Smooth muscle cell (in vitro differentiated cells): ENCODE results near the gene OSCP1. TPM values are rescaled to one million over a fixed set of nuclear protein-coding genes. Genes with fewer than 3 reads are reported as not detected.

Experiments
- DNase-seq: peaks from one replicate; lab custom pipeline; 2025; ENCODE audit not compliant: unreplicated experiment; lab: John Stamatoyannopoulos, UW
- H2AFZ ChIP-seq: fragments of 200-600 bp; sonication (generic); 2 replicates; pipeline ENCODE4 v1.6.0; 2016; ENCODE audit warnings: antibody characterized with exemption, low read depth, mild to moderate bottlenecking
- H3F3A ChIP-seq: fragments of 200-600 bp; sonication (generic); 2 replicates; pipeline ENCODE4 v1.6.0; 2017; ENCODE audit warnings: antibody characterized with exemption, low read depth
- H3K27ac ChIP-seq: fragments of 200-600 bp; sonication (generic); 2 replicates; pipeline ENCODE4 v1.5.1; 2016; ENCODE audit warnings: low read depth, mild to moderate bottlenecking
- H3K27me3 ChIP-seq: fragments of 200-600 bp; sonication (generic); 2 replicates; pipeline ENCODE4 v1.6.1; 2016; ENCODE audit warnings: low read depth, mild to moderate bottlenecking
- H3K36me3 ChIP-seq: fragments of 200-600 bp; sonication (generic); 2 replicates; pipeline ENCODE4 v1.5.1; 2016; ENCODE audit warnings: low read depth
- H3K4me1 ChIP-seq: fragments of 200-600 bp; sonication (generic); 2 replicates; pipeline ENCODE4 v1.5.1; 2016; ENCODE audit warnings: low read depth
- H3K4me2 ChIP-seq: fragments of 200-600 bp; sonication (generic); 2 replicates; pipeline ENCODE4 v1.6.0; 2016; ENCODE audit warnings: mild to moderate bottlenecking
- H3K4me3 ChIP-seq: fragments of 200-600 bp; sonication (generic); 2 replicates; pipeline ENCODE4 v1.5.1; 2016; ENCODE audit warnings: mild to moderate bottlenecking
- H3K79me2 ChIP-seq: fragments of 200-600 bp; sonication (generic); 2 replicates; pipeline ENCODE4 v1.6.0; 2016; ENCODE audit warnings: low read depth, mild to moderate bottlenecking
- H3K9ac ChIP-seq: fragments of 200-600 bp; sonication (generic); 2 replicates; pipeline ENCODE4 v1.6.0; 2016; ENCODE audit warnings: low read depth
- H3K9me3 ChIP-seq: fragments of 200-600 bp; sonication (generic); replicated peaks from 2 replicates; pipeline ENCODE4 v1.5.1; 2016; ENCODE audit warnings: low read depth
- H4K20me1 ChIP-seq: fragments of 200-600 bp; sonication (generic); 2 replicates; pipeline ENCODE4 v1.6.0; 2016; ENCODE audit warnings: low read depth
- CTCF ChIP-seq: fragments of 200-600 bp; sonication (generic); IDR thresholded peaks from 2 replicates; pipeline ENCODE4 v1.5.1; 2017; ENCODE audit warnings: borderline replicate concordance, mild to moderate bottlenecking, antibody characterized with exemption; ENCODE audit not compliant: insufficient read depth, poor library complexity, severe bottlenecking
- WGBS: methylation state at CpG from one replicate; pipeline ENCODE4 v1.1.7; 2016; ENCODE audit warnings: low lambda C conversion rate; 5-methylcytosine and 5-hydroxymethylcytosine counted together
- polyA plus RNA-seq: library from polyadenylated mRNA; unstranded; fragments of >200 nt; fragmentation: Nextera tagmentation; extraction: Ambion mirVana; gene quantifications from 2 replicates; pipeline ENCODE4 v1.2.1, GENCODE V29; 2016
- total RNA-seq: library from RNA; depleted of rRNA; stranded (reverse); fragments of >200 nt; gene quantifications from 2 replicates; pipeline ENCODE4 v1.2.3, GENCODE V29; 2014

Gene OSCP1
- total and polyA plus RNA-seq, 2 experiments from 2014 or later, result 10.7 to 13.5 TPM

- Histone ChIP-seq H3K27me3 (no peaks in the 10 kb centered on the region), H3K36me3 (no peaks in the 10 kb centered on the region), H2AFZ (no peak overlapping the region), H3K79me2 (no peaks in the 10 kb centered on the region), H3K9ac (no peak overlapping the region), H3K4me2 (no peak overlapping the region), H3K4me1 (no peaks in the 10 kb centered on the region), H3F3A (no peaks in the 10 kb centered on the region), H4K20me1 (no peaks in the 10 kb centered on the region), H3K27ac (no peak overlapping the region), H3K4me3 (no peak overlapping the region), H3K9me3 (no peaks in the 10 kb centered on the region)
- DNase-seq, result no peak
- TF ChIP-seq CTCF, result no peak
- 90% methylated on average over 3 of the region's 3 CpGs for WGBS
Measured at GRCh38 chr1:36442337-36442736, 7.9 kb downstream of the OSCP1 start.

GRCh38 chr1:36440646-36441045 is 9.6 kb downstream of the OSCP1 start:
- DNase-seq, result no peak
- no peak for TF ChIP-seq CTCF
- 65% methylated on average over 3 of the region's 3 CpGs for WGBS
- no peaks in the 10 kb centered on the region for H3K27me3 ChIP-seq
- no peak overlapping the region for H3K9ac ChIP-seq
- H3K9me3 ChIP-seq, result no peaks in the 10 kb centered on the region
- H2AFZ ChIP-seq, result no peak overlapping the region
- no peak overlapping the region for H3K4me3 ChIP-seq
- H3F3A ChIP-seq, result no peaks in the 10 kb centered on the region
- no peak overlapping the region for H3K4me2 ChIP-seq
- H3K36me3 ChIP-seq, result no peaks in the 10 kb centered on the region
- H3K27ac ChIP-seq, result peak overlapping the region; percentile 38
- H3K79me2 ChIP-seq, result no peaks in the 10 kb centered on the region
- H4K20me1 ChIP-seq, result no peaks in the 10 kb centered on the region
- H3K4me1 ChIP-seq, result no peaks in the 10 kb centered on the region

- 35% methylated on average over 3 of the region's 3 CpGs for WGBS
- no peaks in the 10 kb centered on the region for H3K36me3 ChIP-seq
- no peak for DNase-seq
- no peak overlapping the region for H3K4me2 ChIP-seq
- no peak overlapping the region for H2AFZ ChIP-seq
- H3K4me3 ChIP-seq, result no peak overlapping the region
- TF ChIP-seq CTCF, result no peak
- H3K4me1 ChIP-seq, result no peaks in the 10 kb centered on the region
- H3K79me2 ChIP-seq, result no peaks in the 10 kb centered on the region
- no peaks in the 10 kb centered on the region for H4K20me1 ChIP-seq
- peak overlapping the region; percentile 38 for H3K27ac ChIP-seq
- H3F3A ChIP-seq, result no peaks in the 10 kb centered on the region
- H3K27me3 ChIP-seq, result no peaks in the 10 kb centered on the region
- H3K9ac ChIP-seq, result no peak overlapping the region
- H3K9me3 ChIP-seq, result no peaks in the 10 kb centered on the region
Measured at GRCh38 chr1:36440044-36440443, 10.2 kb downstream of the OSCP1 start.

- TF ChIP-seq CTCF, result no peak
- Histone ChIP-seq H3K79me2 (no peaks in the 10 kb centered on the region), H3K4me2 (no peak overlapping the region), H3K4me3 (no peak overlapping the region), H3K9me3 (no peaks in the 10 kb centered on the region), H3K27ac (peak overlapping the region; percentile 38), H2AFZ (no peak overlapping the region), H3K9ac (no peak overlapping the region), H3K27me3 (no peaks in the 10 kb centered on the region), H3K36me3 (no peaks in the 10 kb centered on the region), H3K4me1 (no peaks in the 10 kb centered on the region), H3F3A (no peaks in the 10 kb centered on the region), H4K20me1 (no peaks in the 10 kb centered on the region)
- no peak for DNase-seq
- WGBS, result 73% methylated on average over 4 of the region's 4 CpGs
Measured at GRCh38 chr1:36438715-36439114, 11.5 kb downstream of the OSCP1 start.
